ENCODE results near the gene MYCBPAP.

The MYCBPAP gene

GRCh38 chr17:50517504-50518383 lies 9.5 kb downstream of the MYCBPAP start:
- DNase-seq: no peak

- no peak for DNase-seq
These were observed 10.3 kb downstream of the MYCBPAP start for GRCh38 chr17:50518384-50519023.

- DNase-seq: no peak
These were observed 11.0 kb downstream of the MYCBPAP start for GRCh38 chr17:50519141-50519834.

DNA sequence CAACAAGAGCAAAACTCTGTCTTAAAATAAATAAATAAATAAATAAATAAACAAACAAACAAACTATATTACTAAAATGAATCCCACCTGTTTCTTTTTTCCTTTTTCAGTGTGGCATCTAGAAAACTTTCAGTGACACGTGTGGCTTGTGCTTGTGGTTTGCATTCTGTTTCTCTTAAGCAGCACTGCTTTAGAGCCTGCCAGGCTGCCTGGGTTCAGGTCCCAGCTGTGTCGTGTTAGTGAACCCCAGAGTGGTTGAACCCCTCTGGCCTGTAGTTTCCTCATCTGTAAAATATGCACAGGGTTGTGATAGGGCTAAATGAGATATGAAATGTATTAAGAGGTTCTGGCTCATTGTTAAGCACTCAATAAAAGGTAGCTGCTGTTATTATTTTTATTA lies 12.2 kb downstream of the MYCBPAP start:
- no peak for DNase-seq

DNA sequence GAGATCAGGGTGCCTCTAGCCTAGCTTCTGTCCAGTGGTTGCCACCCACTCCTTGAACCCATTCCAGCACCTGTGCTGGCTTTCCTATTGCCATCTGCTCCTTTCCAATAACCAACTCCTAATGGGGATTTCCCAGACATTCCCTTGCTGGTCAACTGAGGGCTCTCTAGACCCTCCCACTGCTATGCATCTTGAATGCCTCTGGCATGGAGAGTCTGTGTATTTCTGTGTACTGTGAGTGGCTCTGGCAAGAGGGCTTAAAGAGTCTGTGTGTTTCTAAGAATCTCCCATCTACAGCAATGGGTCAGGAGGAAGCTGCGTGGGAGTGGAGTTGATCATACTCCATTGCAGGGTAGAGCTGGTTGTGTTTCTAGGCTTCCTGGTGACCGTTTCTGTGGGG lies 13.3 kb downstream of the MYCBPAP start:
- no peak for DNase-seq

- DNase-seq: no peak
These were observed 14.5 kb downstream of the MYCBPAP start for GRCh38 chr17:50522766-50523165.

DNA sequence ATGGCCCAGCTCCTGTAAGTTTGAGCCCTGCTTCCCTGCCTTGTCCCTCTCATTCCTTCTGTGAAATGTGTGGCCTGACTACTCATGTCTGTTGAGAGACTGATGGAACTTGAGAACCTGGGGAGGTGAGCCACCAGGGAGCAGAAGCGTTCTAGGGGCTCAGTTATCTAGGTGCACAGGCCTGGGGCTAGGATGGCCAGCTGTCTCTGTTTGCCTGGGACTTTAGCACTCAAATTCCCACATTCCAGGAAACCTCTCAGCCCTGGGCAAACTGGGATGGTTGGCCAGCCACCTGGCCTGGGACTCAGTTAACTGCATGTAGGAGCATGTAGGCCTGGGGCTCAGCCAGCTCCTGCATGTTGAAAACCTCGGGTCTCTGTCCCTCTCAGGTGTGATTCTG lies 15.0 kb downstream of the MYCBPAP start:
- DNase-seq: no peak

GRCh38 chr17:50524838-50525237 lies 16.6 kb downstream of the MYCBPAP start:
- DNase-seq: no peak

DNA sequence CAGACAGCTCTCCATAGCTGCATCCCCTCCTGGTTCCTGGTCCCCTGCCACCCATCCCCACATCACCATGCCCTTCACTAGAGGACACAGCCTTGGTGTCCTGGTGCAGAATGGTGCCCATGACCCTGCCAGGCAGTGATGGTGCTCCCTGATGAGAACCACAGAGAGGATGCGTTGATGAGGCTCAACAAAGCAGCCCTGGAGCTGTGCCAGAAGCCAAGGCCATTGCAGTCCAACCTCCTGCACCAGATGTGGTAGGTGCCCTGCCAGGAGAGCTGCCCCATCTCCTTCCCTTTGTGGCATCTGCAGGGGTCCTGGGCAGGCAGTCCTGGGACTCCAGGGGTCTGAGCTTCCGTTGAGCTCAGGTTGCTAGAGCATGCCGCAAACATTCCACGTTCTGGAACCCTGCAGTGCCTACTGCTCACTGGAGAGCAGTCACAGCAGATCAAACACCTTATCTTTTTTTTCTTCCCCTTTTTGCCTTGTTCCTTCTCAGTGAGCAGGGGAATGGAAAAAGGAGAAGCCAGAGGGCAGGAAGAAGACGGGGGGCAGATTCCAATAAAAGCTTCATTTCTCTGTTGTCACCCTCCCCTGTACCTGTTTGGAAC lies 19.0 kb downstream of the MYCBPAP start:
- no peak for DNase-seq

DNA sequence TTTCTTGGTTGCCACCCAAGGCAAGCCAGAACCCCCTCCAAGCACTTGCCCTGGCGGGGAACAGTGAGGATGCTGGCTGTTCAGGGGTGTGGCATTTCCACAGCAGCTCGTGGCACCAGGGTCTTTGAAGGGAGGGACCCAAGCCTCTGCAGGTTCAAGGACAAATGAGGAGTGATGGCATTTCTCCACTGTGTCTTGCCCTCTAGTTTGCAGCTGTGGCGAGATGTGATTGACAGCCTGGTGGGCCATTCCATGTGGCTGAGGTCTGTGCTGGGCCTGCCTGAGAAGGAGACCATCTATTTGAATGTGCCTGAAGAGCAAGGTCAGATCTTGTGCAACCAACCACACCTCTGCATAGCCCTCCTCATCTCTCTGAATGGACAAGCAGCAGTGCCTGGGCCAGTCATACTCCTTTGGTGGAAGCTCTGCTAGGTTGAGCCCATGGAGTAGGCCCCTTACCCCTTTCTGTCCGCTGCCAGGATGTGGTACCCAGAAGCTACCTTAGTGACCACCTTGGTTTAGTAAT lies 19.8 kb downstream of the MYCBPAP start:
- DNase-seq: no peak

- no peak for DNase-seq
These were observed 21.6 kb downstream of the MYCBPAP start for GRCh38 chr17:50529849-50530248.

GRCh38 chr17:50531428-50532025 lies 23.3 kb downstream of the MYCBPAP start:
- DNase-seq: no peak

GRCh38 chr17:50532452-50533024 lies 24.3 kb downstream of the MYCBPAP start, which contains the start of gene EPN3:
TSS of gene EPN3 (plus strand) at chr17:50532735. CDS start at chr17:50536557, 3,822 bp downstream.
- no peak for DNase-seq

DNA sequence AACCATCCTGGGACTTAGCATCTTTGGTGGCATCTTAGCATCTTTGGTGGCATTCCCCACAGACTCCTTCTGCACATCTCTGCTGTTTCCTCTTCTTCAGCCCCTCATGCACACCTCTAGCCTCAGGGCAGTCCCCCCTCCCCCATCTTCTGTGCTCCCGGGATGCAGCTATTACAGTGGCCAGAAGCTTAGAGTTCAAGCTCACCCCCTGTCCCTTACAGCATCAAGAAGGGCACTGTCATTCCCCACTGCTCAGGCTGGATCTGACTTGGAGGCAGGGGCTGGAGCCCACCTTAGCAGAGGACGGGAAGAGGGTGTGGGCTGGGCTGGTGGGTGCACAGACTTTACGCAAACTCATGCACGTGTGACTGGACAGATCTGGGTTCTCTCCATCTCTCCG lies 24.9 kb downstream of the MYCBPAP start:
- no peak for DNase-seq

DNA sequence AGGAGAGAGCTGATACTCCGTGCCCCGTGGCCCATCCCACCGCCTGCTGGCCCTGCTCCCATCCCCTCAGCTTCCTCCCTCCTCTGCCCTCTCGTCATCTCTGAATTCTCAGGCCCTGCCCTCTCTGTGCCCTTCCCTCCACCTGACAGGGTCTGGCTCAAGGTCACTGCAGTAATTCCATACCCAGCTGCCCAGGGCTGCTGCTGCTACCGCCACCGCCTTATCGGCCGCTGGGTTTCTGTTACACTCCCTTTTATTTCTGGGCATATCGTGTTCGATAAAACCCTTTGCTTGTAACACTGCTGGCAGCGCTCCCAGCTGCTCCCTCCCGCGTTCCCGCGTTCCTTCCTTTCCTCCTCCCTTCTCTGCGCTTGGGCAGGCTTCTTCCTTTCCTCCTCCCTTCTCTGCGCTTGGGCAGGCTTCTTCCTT lies 25.5 kb downstream of the MYCBPAP start:
- DNase-seq: no peak

DNA sequence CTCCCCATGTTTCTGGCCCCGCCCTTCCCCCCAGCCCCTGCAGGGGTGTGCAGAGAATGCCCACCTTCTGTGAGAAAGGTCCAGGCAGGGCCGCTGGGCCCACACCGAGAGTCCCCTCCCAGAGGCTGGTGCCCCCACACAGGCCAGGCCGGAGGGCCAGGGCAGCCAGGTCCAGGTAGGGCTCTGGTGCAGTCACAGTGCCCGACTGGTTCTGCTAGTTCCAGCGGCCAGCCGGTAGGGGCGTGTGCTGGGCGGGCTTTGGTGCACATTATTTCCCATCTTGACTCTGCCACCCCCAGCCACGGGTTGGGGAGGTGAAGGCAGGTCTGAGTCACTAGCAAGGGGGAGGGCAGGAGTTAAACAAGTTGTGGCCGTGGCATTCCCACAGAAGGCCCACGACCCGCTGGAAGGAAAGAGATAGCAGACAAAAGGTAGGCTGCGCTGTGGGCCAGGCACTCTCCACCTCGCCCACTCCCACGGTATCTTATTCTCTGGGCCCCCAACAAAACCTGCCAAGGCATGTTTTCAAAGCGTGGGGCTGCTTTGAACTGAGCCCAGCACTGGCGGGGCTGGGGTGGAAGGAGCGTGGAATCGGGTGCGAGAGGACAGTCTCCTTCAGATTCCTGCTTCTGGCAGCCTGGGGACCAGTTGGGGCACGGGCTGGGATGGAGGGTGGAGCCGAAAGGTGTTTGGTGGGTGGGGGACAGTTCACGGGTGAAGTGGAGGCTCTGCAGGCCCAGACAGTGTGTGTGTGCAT lies 26.2 kb downstream of the MYCBPAP start:
- DNase-seq: no peak

DNA sequence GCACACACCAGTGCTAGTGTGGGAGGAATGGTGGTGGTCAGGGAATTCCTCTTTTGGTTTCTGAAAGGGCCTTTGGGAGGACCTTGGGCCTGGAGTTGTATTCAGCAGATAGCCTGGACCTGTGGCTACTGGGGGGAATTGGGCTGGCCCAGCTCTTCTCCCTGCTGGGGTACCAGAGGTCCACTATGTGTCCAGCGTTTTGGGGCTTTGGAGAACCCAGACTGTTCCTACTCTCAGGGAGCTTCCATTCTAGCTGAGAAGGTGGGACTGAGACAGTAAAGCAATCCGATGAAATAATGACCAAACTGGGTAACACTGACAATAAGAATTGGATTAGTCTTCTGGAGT lies 26.7 kb downstream of the MYCBPAP start:
- no peak for DNase-seq

DNA sequence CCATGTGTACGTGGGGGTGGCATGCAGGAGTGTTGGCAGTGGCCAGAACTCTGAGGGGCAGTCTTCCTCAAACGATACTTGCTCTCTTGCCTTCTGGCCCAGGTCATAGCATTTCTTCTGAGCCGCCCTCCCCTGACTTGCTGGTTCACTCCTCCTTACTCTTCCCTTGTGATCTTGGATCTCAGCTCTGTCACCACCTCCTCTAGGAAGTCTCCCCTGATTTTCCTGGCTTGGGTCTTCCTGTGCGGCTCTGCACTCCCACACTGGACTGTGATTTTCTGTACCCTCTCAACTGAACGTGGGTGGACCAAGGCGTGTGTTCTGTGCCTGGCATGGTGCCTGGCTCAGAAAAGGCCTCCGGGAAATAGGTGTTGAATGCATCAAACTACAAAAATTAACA lies 27.2 kb downstream of the MYCBPAP start:
- no peak for DNase-seq

GRCh38 chr17:50536683-50537646 lies 28.7 kb downstream of the MYCBPAP start:
- no peak for DNase-seq

Measured in GOT3 (cell line).